HCT116 (cell line): ENCODE data around the gene SLC6A13. TPM values are rescaled to one million over a fixed set of nuclear protein-coding genes. Genes with fewer than 3 reads are reported as not detected.

Experiments
- ATAC-seq: fragments of 200-7000 bp; cut with Tn5 transposase; 2 replicates; pipeline ENCODE4 v1.9.1; 2020; ENCODE audit warnings: mild to moderate bottlenecking, moderate library complexity
- BruUV-seq: library from RNA; stranded (reverse); fragments of 400-500 nt; replicated peaks from 2 replicates; lab custom pipeline; 2021; lab: Mats Ljungman, UMichigan
- CTCF ChIA-PET: fragments of 300-600 bp; sonication (Branson Sonifier 250); formaldehyde crosslinking; loops from one replicate; lab custom pipeline; 2021; ENCODE audit warnings: antibody characterized with exemption; lab: Charles Lee
- POLR2A ChIA-PET: fragments of 300-600, 350-600 bp; sonication (Branson Sonifier 250); formaldehyde crosslinking; loops from one replicate; lab custom pipeline; 2021; ENCODE audit warnings: antibody characterized with exemption; lab: Charles Lee
- RAD21 ChIA-PET, 2 experiments: fragments of 300-600 bp; sonication (Branson Sonifier 250); formaldehyde crosslinking; loops; one replicate each; lab custom pipeline; 2023; ENCODE audit warnings: low total read pairs in 2 of 2; ENCODE audit not compliant: uncharacterized antibody in 2 of 2, unreplicated experiment in 2 of 2, low non-redundant PET in 1 of 2; lab: Charles Lee
- DNase-seq: peaks from one replicate; pipeline ENCODE4 v3.0.0-alpha.2; 2010; ENCODE audit warnings: low read depth, low spot score
- H2AFZ ChIP-seq: fragments of 200-600 bp; shearing (Covaris generic), sonication (generic); 2 replicates; pipeline ENCODE4 v1.6.1; 2017; ENCODE audit warnings: low read depth, mixed run types, mixed read lengths, antibody characterized with exemption, low read length; ENCODE audit not compliant: poor library complexity, severe bottlenecking
- H3K27ac ChIP-seq: 2 replicates; pipeline ENCODE4 v1.5.1; 2012; ENCODE audit warnings: low read depth, low read length
- H3K27me3 ChIP-seq: fragments of 200-600 bp; sonication (generic); 2 replicates; pipeline ENCODE4 v1.6.1; 2016; ENCODE audit warnings: mixed run types, low read length, mixed read lengths; ENCODE audit not compliant: insufficient read depth
- H3K36me3 ChIP-seq, 2 experiments: fragments of 200-500 bp in 1 of 2; fragments of 200-600 bp in 1 of 2; sonication (Bioruptor generic) in 1 of 2; sonication (generic) in 1 of 2; 2 replicates each; pipeline versions ENCODE4 v1.5.1 to v1.6.1; 2014 to 2016; ENCODE audit warnings: low read length in 2 of 2, inconsistent platforms in 1 of 2, mixed read lengths in 1 of 2, mixed run types in 1 of 2; ENCODE audit not compliant: insufficient read depth in 2 of 2, control insufficient read depth in 1 of 2
- H3K4me1 ChIP-seq, 2 experiments: fragments of 200-600 bp in 1 of 2; sonication (generic) in 1 of 2; 2 replicates each; pipeline versions ENCODE4 v1.5.1 to v1.6.1; 2012 to 2017; ENCODE audit warnings: low read length in 2 of 2, inconsistent platforms in 1 of 2, mild to moderate bottlenecking in 1 of 2, mixed read lengths in 1 of 2, mixed run types in 1 of 2, moderate library complexity in 1 of 2; ENCODE audit not compliant: insufficient read depth in 2 of 2, control insufficient read depth in 1 of 2
- H3K4me2 ChIP-seq: fragments of 200-600 bp; sonication (generic); 2 replicates; pipeline ENCODE4 v1.6.1; 2017; ENCODE audit warnings: mixed run types, low read length, mixed read lengths
- H3K4me3 ChIP-seq, 2 experiments: fragments of 200-600 bp in 1 of 2; sonication (generic) in 1 of 2; replicated peaks in 1 of 2; 2 replicates each; pipeline ENCODE4 v1.5.1; 2011 to 2016; ENCODE audit warnings: low read length in 2 of 2, control low read depth in 1 of 2, low read depth in 1 of 2, mild to moderate bottlenecking in 1 of 2, mixed read lengths in 1 of 2, mixed run types in 1 of 2
- H3K79me2 ChIP-seq: fragments of 200-600 bp; sonication (generic); 2 replicates; pipeline ENCODE4 v1.6.1; 2017; ENCODE audit warnings: mild to moderate bottlenecking, mixed run types, low read length, moderate library complexity, mixed read lengths; ENCODE audit not compliant: insufficient read depth
- H3K9ac ChIP-seq: fragments of 200-600 bp; sonication (generic); 2 replicates; pipeline ENCODE4 v1.6.1; 2016; ENCODE audit warnings: low read length, mixed read lengths
- H3K9me2 ChIP-seq: fragments of 200-600 bp; sonication (generic), shearing (Covaris generic); 2 replicates; pipeline ENCODE4 v1.6.1; 2017; ENCODE audit warnings: mixed run types, mild to moderate bottlenecking, moderate library complexity; ENCODE audit not compliant: insufficient read depth
- H3K9me3 ChIP-seq, 2 experiments: fragments of 200-500 bp in 1 of 2; fragments of 200-600 bp in 1 of 2; sonication (Bioruptor generic) in 1 of 2; sonication (generic) in 1 of 2; 2 replicates each; pipeline ENCODE4 v1.6.1; 2014 to 2017; ENCODE audit warnings: low read length in 2 of 2, mixed read lengths in 2 of 2, inconsistent platforms in 1 of 2, low read depth in 1 of 2, mild to moderate bottlenecking in 1 of 2, mixed run types in 1 of 2, moderate library complexity in 1 of 2; ENCODE audit not compliant: control insufficient read depth in 1 of 2, insufficient read depth in 1 of 2
- H4K20me1 ChIP-seq: fragments of 200-600 bp; sonication (generic), shearing (Covaris generic); 2 replicates; pipeline ENCODE4 v1.6.1; 2017; ENCODE audit warnings: mixed run types, mild to moderate bottlenecking, moderate library complexity; ENCODE audit not compliant: insufficient read depth
- CTCF ChIP-seq, 3 experiments: fragments of 200-600 bp in 1 of 3; sonication (generic) in 1 of 3; IDR thresholded peaks in 2 of 3; conservative IDR thresholded peaks in 1 of 3; 2 replicates each; pipeline ENCODE4 v1.5.1; 2012 to 2017; ENCODE audit warnings: low read depth in 2 of 3, low read length in 2 of 3, antibody characterized with exemption in 1 of 3, borderline replicate concordance in 1 of 3, control low read depth in 1 of 3, mild to moderate bottlenecking in 1 of 3, mixed read lengths in 1 of 3, mixed run types in 1 of 3, moderate library complexity in 1 of 3; ENCODE audit not compliant: insufficient read depth in 1 of 3
- EGR1 ChIP-seq: IDR thresholded peaks from 2 replicates; pipeline ENCODE4 v1.6.1; 2012; ENCODE audit warnings: low read depth
- ELF1 ChIP-seq: IDR thresholded peaks from 2 replicates; pipeline ENCODE4 v1.6.1; 2012; ENCODE audit warnings: low read depth, borderline replicate concordance
- EZH2 ChIP-seq: fragments of 200-600 bp; sonication (generic); IDR thresholded peaks from 2 replicates; pipeline ENCODE4 v1.6.1; 2017; ENCODE audit warnings: antibody characterized with exemption, mixed run types
- EZH2phosphoT487 ChIP-seq: fragments of 200-600 bp; IDR thresholded peaks from 2 replicates; pipeline ENCODE4 v1.6.1; 2018; ENCODE audit warnings: antibody characterized with exemption, borderline replicate concordance
- POLR2A ChIP-seq: IDR thresholded peaks from 2 replicates; pipeline ENCODE4 v1.7.0; 2011; ENCODE audit warnings: borderline replicate concordance; ENCODE audit not compliant: insufficient read depth, insufficient read length; ENCODE audit errors: extremely low read depth
- POLR2AphosphoS5 ChIP-seq: IDR thresholded peaks from 2 replicates; pipeline ENCODE4 v1.6.1; 2011; ENCODE audit warnings: mild to moderate bottlenecking, low read depth, low read length, moderate library complexity
- SRF ChIP-seq: IDR thresholded peaks from 2 replicates; pipeline ENCODE4 v1.6.1; 2012; ENCODE audit warnings: low read depth
- ZNF274 ChIP-seq: fragments of 200-500 bp; sonication (Bioruptor generic); IDR thresholded peaks from 2 replicates; pipeline ENCODE4 v1.6.1; 2014; ENCODE audit warnings: mild to moderate bottlenecking, low read depth, low read length, inconsistent platforms
- intact Hi-C: fragments of 100-400 bp; cut with micrococcal nuclease; formaldehyde crosslinking; loops from 2 replicates; pipeline ENCODE4 v1.10.0; 2022
- total RNA-seq: library from RNA; stranded (reverse); gene quantifications from one replicate; pipeline ENCODE4 v1.2.1, GENCODE V29; 2021; ENCODE audit not compliant: unreplicated experiment
- TF ChIP-seq, protein P1 (sequence below): IDR thresholded peaks from 2 replicates; pipeline ENCODE4 v1.6.1; 2012; ENCODE audit warnings: low read depth

The SLC6A13 gene
- total RNA-seq, 1 experiment from 2014 or later = 0.39 TPM

GRCh38 chr12:214003-214741 lies 48.5 kb downstream of the SLC6A13 start, which contains the start of gene SLC6A12 (continued):
- TF ChIP-seq CTCF (IDR thresholded peaks at IDR 0.05 in 2 of 3, conservative IDR thresholded peaks at IDR 0.05 in 1 of 3; ENCODE audit: borderline replicate concordance in 1 of 3, insufficient read depth in 1 of 3, low read depth in 2 of 3, low read length in 2 of 3) (no peak), EGR1 (no peak), ELF1 (no peak), POLR2A (no peak), POLR2AphosphoS5 (no peak), SRF (no peak)

DNA sequence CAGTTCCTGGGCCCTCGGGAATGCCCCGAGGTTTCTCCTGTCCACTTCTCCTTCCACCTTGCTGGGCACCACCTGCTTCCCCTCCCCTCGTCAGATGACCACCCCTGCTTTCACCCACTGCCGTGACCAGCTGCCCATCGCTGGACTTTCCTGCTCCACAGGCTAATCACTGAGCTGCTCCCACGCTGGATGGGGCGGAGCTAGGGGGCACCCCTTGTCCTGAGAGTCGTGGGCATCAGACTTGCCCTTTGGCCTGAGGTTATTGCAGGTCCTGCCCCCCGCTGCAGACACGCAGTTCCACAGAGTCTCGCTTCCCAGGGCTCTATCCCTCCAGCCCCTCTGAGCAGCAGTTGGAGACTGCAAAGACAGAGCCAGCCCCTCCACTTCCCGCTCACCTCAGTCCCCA lies 49.1 kb downstream of the SLC6A13 start:
- Histone ChIP-seq H3K4me1 (no peaks in the 10 kb centered on the region), H3K4me2 (no peak overlapping the region), H3K27me3 (no peaks in the 10 kb centered on the region), H4K20me1 (no peaks in the 10 kb centered on the region), H3K9me2 (no peaks in the 10 kb centered on the region), H3K79me2 (no peaks in the 10 kb centered on the region), H2AFZ (no peak overlapping the region), H3K9me3 (no peaks in the 10 kb centered on the region), H3K36me3 (no peaks in the 10 kb centered on the region), H3K4me3 (no peak overlapping the region), H3K27ac (no peak overlapping the region; the same call in 1 of the 2 replicates), H3K9ac (no peak overlapping the region)
- ChIA-PET POLR2A (no interaction called here), RAD21 (no interaction called here), CTCF (no interaction called here)
- intact Hi-C loops = no loop called here
- DNase-seq (no peak), ATAC-seq (no peak)
- no TSS peak for BruUV-seq
- TF ChIP-seq EZH2 (no peak), EZH2phosphoT487 (no peak), ZNF274 (no peak)
- TF ChIP-seq, protein P1, sequence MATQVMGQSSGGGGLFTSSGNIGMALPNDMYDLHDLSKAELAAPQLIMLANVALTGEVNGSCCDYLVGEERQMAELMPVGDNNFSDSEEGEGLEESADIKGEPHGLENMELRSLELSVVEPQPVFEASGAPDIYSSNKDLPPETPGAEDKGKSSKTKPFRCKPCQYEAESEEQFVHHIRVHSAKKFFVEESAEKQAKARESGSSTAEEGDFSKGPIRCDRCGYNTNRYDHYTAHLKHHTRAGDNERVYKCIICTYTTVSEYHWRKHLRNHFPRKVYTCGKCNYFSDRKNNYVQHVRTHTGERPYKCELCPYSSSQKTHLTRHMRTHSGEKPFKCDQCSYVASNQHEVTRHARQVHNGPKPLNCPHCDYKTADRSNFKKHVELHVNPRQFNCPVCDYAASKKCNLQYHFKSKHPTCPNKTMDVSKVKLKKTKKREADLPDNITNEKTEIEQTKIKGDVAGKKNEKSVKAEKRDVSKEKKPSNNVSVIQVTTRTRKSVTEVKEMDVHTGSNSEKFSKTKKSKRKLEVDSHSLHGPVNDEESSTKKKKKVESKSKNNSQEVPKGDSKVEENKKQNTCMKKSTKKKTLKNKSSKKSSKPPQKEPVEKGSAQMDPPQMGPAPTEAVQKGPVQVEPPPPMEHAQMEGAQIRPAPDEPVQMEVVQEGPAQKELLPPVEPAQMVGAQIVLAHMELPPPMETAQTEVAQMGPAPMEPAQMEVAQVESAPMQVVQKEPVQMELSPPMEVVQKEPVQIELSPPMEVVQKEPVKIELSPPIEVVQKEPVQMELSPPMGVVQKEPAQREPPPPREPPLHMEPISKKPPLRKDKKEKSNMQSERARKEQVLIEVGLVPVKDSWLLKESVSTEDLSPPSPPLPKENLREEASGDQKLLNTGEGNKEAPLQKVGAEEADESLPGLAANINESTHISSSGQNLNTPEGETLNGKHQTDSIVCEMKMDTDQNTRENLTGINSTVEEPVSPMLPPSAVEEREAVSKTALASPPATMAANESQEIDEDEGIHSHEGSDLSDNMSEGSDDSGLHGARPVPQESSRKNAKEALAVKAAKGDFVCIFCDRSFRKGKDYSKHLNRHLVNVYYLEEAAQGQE = no peak
